PC-9 (cell line): ENCODE data around the gene ERP29. TPM values are rescaled to one million over a fixed set of nuclear protein-coding genes. Genes with fewer than 3 reads are reported as not detected.

Experiments used
- BruUV-seq: library from RNA; stranded (reverse); fragments of 400-500 nt; replicated peaks from 2 replicates; lab custom pipeline; 2021; lab: Mats Ljungman, UMichigan
- CTCF ChIA-PET: fragments of 300-600 bp; sonication (Branson Sonifier 250); formaldehyde crosslinking; loops from one replicate; lab custom pipeline; 2022; ENCODE audit warnings: antibody characterized with exemption; lab: Charles Lee
- POLR2A ChIA-PET: fragments of 300-600 bp; sonication (Branson Sonifier 250); formaldehyde crosslinking; loops from one replicate; lab custom pipeline; 2022; ENCODE audit warnings: antibody characterized with exemption; ENCODE audit not compliant: unreplicated experiment; lab: Charles Lee
- DNase-seq, 2 experiments: peaks; one replicate each; pipeline versions ENCODE4 v3.0.0 to v3.0.0-alpha.2; 2015 to 2022; ENCODE audit warnings: mixed read lengths in 1 of 2
- H2AFZ ChIP-seq: fragments of 200-600 bp; sonication (generic); 2 replicates; pipeline ENCODE4 v1.8.1; 2017; ENCODE audit warnings: antibody characterized with exemption
- H3F3A ChIP-seq: fragments of 200-600 bp; sonication (generic); 2 replicates; pipeline ENCODE4 v1.8.1; 2017; ENCODE audit warnings: antibody characterized with exemption, mild to moderate bottlenecking, low read depth; ENCODE audit not compliant: insufficient read depth
- H3K27ac ChIP-seq: fragments of 200-600 bp; sonication (generic); 2 replicates; pipeline ENCODE4 v1.6.1; 2016; ENCODE audit warnings: mixed run types
- H3K27me3 ChIP-seq: fragments of 200-600 bp; sonication (generic); 2 replicates; pipeline ENCODE4 v1.6.1; 2016; ENCODE audit warnings: low read depth, mixed run types; ENCODE audit not compliant: insufficient read depth
- H3K36me3 ChIP-seq: fragments of 200-600 bp; sonication (generic); 2 replicates; pipeline ENCODE4 v1.6.1; 2016; ENCODE audit warnings: low read depth, mixed run types
- H3K4me1 ChIP-seq: fragments of 200-600 bp; sonication (generic); replicated peaks from 2 replicates; pipeline ENCODE4 v1.6.1; 2016; ENCODE audit warnings: mixed run types; ENCODE audit not compliant: insufficient read depth
- H3K4me2 ChIP-seq: fragments of 200-600 bp; sonication (generic); 2 replicates; pipeline ENCODE4 v1.6.1; 2017; ENCODE audit warnings: mixed run types
- H3K4me3 ChIP-seq: fragments of 200-600 bp; sonication (generic); 2 replicates; pipeline ENCODE4 v1.6.1; 2016; ENCODE audit warnings: mixed run types
- H3K79me2 ChIP-seq: fragments of 200-600 bp; sonication (generic); 2 replicates; pipeline ENCODE4 v1.6.1; 2017; ENCODE audit warnings: low read depth, mixed run types
- H3K9me2 ChIP-seq: fragments of 200-600 bp; sonication (generic); 2 replicates; pipeline ENCODE4 v1.8.1; 2017; ENCODE audit warnings: mild to moderate bottlenecking; ENCODE audit not compliant: insufficient read depth
- H3K9me3 ChIP-seq: fragments of 200-600 bp; sonication (generic); 2 replicates; pipeline ENCODE4 v1.8.1; 2016; ENCODE audit warnings: low read depth; ENCODE audit not compliant: insufficient read depth
- H4K20me1 ChIP-seq: fragments of 200-600 bp; sonication (generic); 2 replicates; pipeline ENCODE4 v1.8.1; 2017; ENCODE audit not compliant: insufficient read depth
- EZH2 ChIP-seq: fragments of 200-600 bp; sonication (generic); IDR thresholded peaks from 2 replicates; pipeline ENCODE4 v1.8.0; 2017; ENCODE audit warnings: antibody characterized with exemption, low read depth
- intact Hi-C: fragments of 100-400 bp; cut with micrococcal nuclease; formaldehyde crosslinking; loops from one replicate; pipeline ENCODE4 v1.10.0; 2022; ENCODE audit not compliant: unreplicated experiment
- total RNA-seq: library from RNA; stranded (reverse); gene quantifications from 2 replicates; pipeline ENCODE4 v1.2.3, GENCODE V29; 2021
- TF ChIP-seq, protein P1 (sequence below): fragments of 200-600 bp; sonication (generic); conservative IDR thresholded peaks from 2 replicates; pipeline ENCODE4 v1.6.1; 2017; ENCODE audit warnings: mixed run types, antibody characterized with exemption, mild to moderate bottlenecking, moderate library complexity

ERP29 gene
- total RNA-seq, 1 experiment from 2014 or later = 131 TPM

DNA sequence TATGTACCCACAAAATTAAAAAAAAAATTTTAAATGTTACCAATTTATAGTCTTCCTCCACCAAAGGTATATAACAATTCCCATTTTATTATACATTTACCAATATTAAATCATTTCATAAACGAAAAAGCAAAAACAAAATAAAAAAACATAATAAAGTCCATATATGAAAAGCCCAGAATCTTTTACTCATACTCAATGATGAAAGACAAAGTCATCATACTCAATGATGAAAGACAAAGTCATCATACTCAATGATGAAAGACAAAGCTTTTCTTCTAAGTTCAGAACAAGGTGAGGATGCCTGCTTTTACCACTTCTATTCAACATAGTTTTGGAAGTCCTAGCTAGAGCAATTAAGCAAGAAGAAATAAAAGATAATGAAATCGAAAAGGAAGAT lies 28.4 kb upstream of the ERP29 start:
- Histone ChIP-seq H3K9me3 (no peaks in the 10 kb centered on the region), H3F3A (no peaks in the 10 kb centered on the region), H3K27ac (no peak overlapping the region), H3K4me2 (no peak overlapping the region), H2AFZ (no peak overlapping the region), H3K4me1 (no peaks in the 10 kb centered on the region), H3K27me3 (no peaks in the 10 kb centered on the region), H4K20me1 (no peaks in the 10 kb centered on the region; the same call in 1 of the 2 replicates), H3K36me3 (no peaks in the 10 kb centered on the region), H3K4me3 (no peak overlapping the region), H3K79me2 (no peaks in the 10 kb centered on the region), H3K9me2 (no peaks in the 10 kb centered on the region)
- CTCF ChIA-PET = no interaction called here
- no peak for TF ChIP-seq EZH2
- TF ChIP-seq, protein P1, sequence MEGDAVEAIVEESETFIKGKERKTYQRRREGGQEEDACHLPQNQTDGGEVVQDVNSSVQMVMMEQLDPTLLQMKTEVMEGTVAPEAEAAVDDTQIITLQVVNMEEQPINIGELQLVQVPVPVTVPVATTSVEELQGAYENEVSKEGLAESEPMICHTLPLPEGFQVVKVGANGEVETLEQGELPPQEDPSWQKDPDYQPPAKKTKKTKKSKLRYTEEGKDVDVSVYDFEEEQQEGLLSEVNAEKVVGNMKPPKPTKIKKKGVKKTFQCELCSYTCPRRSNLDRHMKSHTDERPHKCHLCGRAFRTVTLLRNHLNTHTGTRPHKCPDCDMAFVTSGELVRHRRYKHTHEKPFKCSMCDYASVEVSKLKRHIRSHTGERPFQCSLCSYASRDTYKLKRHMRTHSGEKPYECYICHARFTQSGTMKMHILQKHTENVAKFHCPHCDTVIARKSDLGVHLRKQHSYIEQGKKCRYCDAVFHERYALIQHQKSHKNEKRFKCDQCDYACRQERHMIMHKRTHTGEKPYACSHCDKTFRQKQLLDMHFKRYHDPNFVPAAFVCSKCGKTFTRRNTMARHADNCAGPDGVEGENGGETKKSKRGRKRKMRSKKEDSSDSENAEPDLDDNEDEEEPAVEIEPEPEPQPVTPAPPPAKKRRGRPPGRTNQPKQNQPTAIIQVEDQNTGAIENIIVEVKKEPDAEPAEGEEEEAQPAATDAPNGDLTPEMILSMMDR = no peak
- POLR2A ChIA-PET = interaction anchor here (0.6 kb wide), 1 partner anchor 25 kb away, joined by 4 read pairs; no protein-coding TSS in a partner anchor
- BruUV-seq = no TSS peak
- intact Hi-C loops = no loop called here
- DNase-seq = no peak

DNA sequence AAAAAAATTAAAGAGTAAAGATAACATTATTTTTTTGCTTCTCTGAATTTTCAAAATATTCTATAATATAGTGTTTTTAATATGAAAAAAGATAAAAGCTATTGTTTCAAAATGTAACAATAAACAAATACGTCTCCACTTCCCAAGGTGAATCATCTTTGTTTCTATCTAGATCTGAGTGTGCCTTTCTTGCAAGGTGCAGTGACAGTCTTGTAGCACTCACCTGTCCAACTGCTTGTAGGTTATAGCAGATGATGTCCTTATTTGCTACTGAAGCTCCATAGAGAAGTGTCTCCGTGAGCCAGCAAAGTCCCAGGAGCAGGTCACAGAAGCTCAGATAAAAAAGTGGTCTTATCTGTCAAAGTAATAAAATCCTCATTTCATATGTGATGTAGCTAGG lies 21.7 kb upstream of the ERP29 start:
- Histone ChIP-seq H3K4me2 (no peak overlapping the region), H3K36me3 (no peaks in the 10 kb centered on the region), H3K9me3 (no peaks in the 10 kb centered on the region), H3K27me3 (no peaks in the 10 kb centered on the region), H3K79me2 (no peaks in the 10 kb centered on the region), H3K9me2 (no peaks in the 10 kb centered on the region), H3F3A (peaks cover 11% of the 10 kb centered on the region), H3K4me3 (no peak overlapping the region), H3K4me1 (peaks cover 21% of the 10 kb centered on the region), H3K27ac (no peak overlapping the region), H4K20me1 (no peaks in the 10 kb centered on the region), H2AFZ (no peak overlapping the region)
- ChIA-PET CTCF (no interaction called here), POLR2A (no interaction called here)
- TF ChIP-seq, protein P1 = no peak
- no peak for TF ChIP-seq EZH2
- no TSS peak for BruUV-seq
- intact Hi-C loops = no loop called here
- DNase-seq = no peak

DNA sequence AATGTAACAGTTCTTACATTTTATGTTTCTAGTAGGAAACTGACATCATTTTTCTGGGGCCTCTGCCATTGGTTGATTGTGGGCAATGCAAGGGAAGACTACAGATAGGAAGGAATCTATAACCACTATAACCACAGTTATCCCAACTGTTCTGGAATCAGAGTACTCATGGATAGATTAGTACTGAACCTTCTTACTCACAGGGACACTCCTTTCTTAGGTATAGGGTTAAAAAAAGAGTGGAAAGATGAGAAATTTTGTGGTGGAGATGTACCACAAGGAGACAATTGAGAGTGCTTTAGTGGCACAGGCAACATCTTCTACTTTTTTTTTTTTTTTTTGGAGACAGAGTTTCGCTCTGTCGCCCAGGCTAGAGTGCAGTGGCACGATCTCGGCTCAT lies 21.3 kb upstream of the ERP29 start:
- no TSS peak for BruUV-seq
- ChIA-PET POLR2A (no interaction called here), CTCF (no interaction called here)
- Histone ChIP-seq H3K4me2 (no peak overlapping the region), H3K9me2 (no peaks in the 10 kb centered on the region), H3K36me3 (no peaks in the 10 kb centered on the region), H2AFZ (no peak overlapping the region), H3K9me3 (no peaks in the 10 kb centered on the region), H4K20me1 (no peaks in the 10 kb centered on the region), H3K4me1 (peaks cover 21% of the 10 kb centered on the region), H3K4me3 (no peak overlapping the region), H3K79me2 (no peaks in the 10 kb centered on the region), H3K27me3 (no peaks in the 10 kb centered on the region), H3F3A (peaks cover 11% of the 10 kb centered on the region), H3K27ac (no peak overlapping the region)
- intact Hi-C loops = no loop called here
- no peak for TF ChIP-seq EZH2
- TF ChIP-seq, protein P1 = no peak
- no peak for DNase-seq
